ENCODE measurements around the gene COLEC11. TPM values are rescaled to one million over a fixed set of nuclear protein-coding genes. Genes with fewer than 3 reads are reported as not detected.

The COLEC11 gene
- total RNA-seq, 1 donor from 2014 or later: 3.1 TPM

DNA sequence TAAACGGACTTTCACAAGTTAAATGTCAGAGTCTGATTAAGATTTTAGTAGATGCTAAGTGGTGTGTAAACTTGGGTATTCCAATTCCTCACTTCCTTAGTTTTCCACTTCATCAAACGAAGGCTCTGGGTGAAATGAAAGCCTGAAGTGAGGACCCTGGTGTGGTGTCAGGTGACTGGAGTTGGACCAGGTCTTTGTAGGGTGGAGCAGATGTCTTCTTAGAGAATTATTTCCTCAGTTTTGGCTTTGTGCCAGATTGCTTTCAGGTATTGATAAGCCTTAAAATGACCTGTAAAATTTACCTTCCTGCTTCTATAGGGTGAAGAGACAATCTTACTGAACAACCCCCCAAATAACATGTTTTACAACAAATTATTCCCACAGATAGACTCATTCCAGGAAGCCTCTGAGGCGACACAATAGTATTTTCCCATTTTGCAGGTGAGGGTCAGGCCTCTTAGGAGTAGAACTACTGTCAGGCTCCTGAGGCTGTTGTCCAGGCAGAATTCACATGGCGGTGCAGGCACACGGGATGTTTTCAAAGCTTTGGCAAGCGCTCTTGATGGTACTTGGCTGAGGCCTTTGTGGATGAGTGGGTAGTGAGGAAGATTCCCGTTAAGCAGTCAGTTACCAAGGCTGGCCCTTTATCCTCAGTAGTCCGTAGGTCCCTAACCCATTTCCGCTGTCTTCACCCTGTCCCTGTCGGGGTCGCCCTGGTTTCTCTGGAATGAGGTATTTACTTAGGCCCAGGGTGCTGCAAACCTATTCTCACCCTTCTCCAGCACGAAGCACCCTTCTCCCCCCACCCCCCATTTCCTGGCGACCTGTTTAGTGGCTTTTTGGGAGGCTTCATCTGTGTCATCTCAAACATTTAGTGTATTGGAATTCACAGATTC, 13.3 kb upstream of the COLEC11 start:
- no peak for DNase-seq (ENCODE audit: low spot score)
- intact Hi-C loops (cut with DNase I): no loop called here

DNA sequence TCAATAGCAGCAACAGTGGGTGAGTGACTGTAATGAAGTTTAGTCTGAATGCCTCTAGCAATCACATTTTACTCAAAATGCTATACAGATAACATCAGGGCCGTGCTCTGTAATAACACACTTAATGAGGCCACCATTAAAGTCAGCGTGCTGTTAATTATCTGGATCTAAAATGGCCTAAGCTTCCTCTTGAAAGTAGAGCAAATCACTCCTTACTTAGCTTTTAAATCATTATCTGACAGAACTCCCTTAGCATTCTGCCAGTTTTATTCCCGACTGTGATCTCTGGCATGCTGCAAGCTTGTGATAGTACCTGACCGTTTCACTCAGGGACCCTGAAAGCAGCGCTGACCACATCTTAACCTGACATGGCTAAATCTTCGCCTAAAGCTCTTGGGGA, 10.8 kb upstream of the COLEC11 start:
- intact Hi-C loops (cut with DNase I): no loop called here
- DNase-seq (ENCODE audit: low spot score): no peak

DNA sequence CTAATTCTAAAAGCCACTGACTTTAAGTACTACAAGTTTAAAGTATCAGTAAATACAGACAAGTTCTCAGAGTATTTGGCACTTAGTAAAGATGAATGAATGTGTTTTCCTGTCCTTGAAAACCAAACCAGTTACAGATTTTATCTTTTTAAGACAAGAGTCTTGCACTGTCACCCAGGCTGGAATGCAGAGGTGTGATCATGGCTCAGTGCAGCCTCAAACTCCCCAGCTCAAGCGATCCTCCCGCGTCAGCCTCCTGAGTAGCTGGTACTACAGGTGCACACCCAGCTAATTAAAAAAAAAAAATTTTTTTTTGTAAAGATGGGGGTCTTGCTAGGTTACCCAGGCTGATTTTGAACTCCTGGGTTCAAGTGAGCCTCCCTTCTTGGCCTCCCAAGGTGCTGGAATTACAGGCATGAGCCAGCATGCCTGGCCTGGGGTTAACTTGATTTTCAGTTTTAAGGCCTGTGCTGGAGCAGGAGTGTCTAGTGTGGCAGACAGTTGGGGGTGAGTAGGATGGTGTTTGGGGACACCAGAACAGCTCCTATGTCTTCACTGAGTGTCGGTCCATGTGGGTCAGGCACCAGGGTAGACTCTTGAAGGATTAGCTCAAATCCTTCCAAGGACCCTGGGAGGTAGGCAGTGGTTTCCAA, 10.2 kb upstream of the COLEC11 start:
- DNase-seq (ENCODE audit: low spot score): no peak
- intact Hi-C loops (cut with DNase I): loop anchor here (1.0 kb wide), 1 partner anchor 67 kb away; no protein-coding TSS in a partner anchor

DNA sequence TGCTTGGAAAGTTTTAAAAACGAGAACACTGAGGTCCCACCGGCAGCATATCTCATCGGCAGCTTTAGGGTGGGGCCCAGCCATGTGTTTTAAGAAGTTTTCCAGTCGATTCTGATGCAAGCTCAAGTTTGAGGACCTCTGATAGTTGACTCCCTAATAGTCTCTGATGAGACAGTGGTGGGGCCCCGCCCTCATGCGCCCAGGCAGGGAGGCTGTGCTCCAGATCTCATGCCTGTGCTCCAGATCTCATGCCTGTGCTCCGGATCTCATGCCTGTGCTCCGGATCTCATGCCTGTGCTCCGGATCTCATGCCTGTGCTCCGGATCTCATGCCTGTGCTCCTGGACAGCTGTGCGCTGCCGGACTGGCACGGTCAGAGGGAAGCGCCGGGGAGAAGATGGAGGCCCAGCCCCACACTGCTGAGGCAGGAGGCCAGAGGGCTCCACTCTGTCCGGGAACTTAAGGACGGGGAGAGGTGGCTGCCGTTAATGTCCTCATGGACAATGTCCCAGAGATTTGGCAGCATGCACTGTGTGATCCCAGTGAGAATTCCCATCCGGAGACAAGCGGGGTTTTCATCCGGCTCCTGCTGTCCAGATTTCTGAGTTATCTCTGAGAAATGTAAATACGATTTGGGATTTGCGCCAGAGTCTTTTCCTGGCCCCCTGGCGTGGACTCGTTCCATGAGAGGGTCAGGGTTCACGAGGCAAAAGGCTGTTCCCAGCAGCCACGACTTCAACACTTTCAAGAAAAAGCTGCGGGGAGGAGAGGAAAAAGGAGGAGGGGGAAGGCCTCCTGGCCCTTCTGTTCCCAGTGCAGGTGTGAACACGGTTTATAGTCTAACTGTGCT, 9.4 kb upstream of the COLEC11 start:
- no peak for DNase-seq (ENCODE audit: low spot score)
- intact Hi-C loops (cut with DNase I): loop anchor here (1.0 kb wide), 1 partner anchor 66 kb away; no protein-coding TSS in a partner anchor

DNA sequence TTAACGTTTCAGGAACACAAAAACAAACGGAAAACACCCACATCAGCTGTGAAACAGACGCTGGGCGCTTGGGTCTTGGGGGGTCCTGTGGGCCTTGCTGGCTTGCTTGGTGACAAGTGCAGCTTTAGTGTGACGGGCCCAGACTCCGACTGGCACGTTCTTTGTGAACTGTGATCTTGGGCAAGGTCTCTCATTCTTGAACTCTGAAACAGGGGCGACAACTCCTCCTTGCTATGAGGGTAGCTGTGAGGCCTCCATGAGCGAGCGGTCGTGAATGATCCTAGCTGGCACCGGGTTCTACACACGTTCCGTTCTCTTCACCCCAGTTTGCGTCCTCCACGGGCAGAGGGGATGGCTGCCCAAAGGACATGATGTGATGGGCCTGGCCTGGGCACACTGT, 8.7 kb upstream of the COLEC11 start:
- intact Hi-C loops (cut with DNase I): no loop called here

DNA sequence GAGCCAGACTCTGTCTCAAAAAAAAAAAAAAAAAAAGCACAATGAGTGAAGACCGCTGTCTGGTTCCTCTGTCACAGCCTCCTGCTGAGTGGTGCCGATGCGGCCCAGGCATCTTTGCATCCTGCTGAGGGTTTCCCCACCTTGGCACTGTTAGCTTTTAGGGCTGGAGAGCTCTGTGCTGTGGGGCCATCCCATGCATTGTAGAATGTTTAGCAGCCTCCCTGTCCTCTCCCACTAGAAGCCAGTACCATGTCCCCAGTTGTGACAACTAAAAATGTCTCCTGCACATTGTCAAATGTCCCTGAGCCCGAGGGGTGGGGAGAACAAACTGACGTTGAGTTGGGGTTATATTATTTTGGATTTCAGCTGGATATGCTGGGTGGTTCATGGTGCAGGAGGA, 7.9 kb upstream of the COLEC11 start:
- DNase-seq (ENCODE audit: low spot score): no peak
- intact Hi-C loops (cut with DNase I): no loop called here

More for the DNA sequence above, 8.7 kb upstream of the COLEC11 start:
- DNase-seq (ENCODE audit: low spot score): no peak

DNA sequence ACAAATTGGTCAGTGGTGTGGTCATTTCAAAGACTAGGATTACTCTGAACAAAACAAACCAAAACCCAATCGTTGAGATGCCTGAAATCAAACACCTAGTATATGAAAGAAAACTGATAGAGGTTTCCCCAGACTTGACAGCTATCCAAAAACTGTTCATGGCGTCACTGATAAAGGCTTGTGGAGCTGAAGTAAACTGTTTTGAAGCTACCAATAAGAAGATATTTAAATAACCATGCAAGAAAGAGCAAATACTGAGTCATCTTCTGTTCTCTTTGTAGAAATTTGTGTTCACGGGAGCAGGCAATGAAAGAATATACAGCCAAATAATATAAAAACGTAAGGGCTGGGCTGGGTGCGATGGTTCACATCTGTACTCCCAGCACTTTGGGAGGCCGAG, 7.5 kb upstream of the COLEC11 start:
- DNase-seq (ENCODE audit: low spot score): no peak
- intact Hi-C loops (cut with DNase I): no loop called here

DNA sequence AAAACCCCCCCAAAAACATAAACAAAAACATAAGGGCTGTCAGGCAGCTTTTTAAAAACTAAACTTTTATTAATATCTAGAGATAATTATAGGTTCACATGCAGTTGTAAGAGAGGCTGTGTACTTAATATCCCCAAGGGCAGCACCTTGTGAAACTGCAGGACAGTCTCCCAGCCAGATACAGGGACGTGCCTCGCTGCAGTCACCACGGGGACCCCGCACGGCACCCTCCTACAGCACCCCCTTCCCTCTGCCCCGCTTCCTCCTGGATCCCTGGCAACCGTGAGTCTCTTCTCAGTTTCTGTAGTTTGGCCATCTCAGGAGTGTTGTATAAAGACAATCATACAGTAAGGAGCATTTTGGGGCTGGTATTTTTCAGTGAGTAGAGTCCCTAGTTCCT, 6.8 kb upstream of the COLEC11 start:
- intact Hi-C loops (cut with DNase I): no loop called here
- no peak for DNase-seq (ENCODE audit: low spot score)

DNA sequence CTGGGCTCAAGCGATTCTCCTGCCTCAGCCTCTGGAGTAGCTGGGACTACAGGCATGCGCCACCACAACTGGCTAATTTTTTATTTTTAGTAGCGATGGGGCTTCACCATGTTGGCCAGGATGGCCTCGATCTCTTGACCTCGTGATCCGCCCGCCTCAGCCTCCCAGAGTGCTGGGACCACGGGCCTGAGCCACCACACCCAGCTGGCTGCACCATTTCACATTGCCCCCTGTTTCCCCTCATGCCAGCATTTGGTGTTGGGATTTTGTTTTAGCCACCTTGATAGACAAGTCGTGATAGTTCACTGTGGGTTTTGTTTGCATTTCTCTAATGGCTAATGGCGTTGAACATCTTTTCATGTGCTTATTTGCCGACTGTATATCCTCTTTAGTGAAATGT, 5.8 kb upstream of the COLEC11 start:
- DNase-seq (ENCODE audit: low spot score): no peak
- intact Hi-C loops (cut with DNase I): no loop called here

DNA sequence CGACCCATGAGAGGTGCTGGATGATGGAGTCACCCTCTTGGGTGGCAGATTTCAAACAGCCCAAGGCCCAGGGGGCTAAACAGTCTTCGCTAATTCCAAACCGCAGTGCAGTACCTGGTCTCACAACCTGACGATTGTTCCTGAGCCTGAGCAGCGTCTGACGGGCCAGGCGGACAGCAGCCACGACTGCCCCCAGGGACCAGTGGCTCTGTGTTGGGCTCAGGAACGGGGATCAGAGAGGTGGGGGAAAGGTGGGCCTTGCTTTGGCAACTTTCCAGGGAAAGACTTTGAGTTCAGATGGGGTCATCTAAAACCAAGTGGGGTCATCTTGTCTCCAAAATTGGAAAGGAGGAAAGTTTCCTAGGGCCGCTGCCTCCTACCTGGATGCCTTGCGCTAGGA, 492 bp downstream of the COLEC11 start:
- no peak for DNase-seq (ENCODE audit: low spot score)
- intact Hi-C loops (cut with DNase I): no loop called here

DNA sequence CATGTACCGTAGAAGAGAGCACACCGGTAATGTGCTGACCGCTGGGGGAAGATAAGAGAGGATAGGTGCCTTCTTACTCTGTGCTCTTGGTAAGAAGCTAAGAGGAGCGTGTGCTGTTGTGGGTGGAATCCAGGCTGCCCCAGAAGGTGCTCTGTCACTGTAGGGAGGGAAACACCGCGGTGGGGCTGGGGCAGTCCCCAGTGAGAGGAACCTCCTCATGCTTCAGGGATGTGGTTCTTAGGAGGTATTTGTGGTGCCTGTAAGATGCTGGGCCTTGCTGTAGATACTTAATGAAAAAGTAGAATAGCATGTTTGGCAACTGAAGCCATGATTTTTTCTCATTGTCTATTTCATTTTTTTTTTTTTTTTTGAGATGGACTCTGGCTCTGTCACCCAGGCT, 1.1 kb downstream of the COLEC11 start:
- intact Hi-C loops (cut with DNase I): no loop called here

DNA sequence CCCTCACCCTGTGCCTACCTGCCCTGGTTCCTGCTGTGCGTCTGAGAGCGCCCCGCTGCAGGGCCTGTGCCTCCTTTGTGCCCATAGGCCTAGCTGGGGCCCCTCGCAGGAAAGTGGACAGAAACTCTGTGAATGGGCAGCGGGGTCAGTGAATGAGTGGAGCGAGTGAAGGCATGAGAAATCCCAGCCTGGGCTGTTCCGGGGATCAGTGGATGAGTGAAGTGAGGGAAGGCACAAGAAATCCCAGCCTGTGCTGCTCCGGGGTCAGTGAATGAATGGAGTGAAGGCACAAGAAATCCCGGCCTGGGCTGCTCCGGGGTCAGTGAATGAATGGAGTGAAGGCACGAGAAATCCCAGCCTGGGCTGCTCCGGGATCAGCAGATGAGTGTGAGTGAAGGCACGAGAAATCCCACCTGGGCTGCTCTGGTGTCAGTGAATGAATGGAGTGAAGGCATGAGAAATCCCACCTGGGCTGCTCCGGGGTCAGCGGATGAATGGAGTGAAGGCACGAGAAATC, 2.0 kb downstream of the COLEC11 start:
- intact Hi-C loops (cut with DNase I): no loop called here
- no peak for DNase-seq (ENCODE audit: low spot score)

More for the DNA sequence above, 1.1 kb downstream of the COLEC11 start:
- no peak for DNase-seq (ENCODE audit: low spot score)

DNA sequence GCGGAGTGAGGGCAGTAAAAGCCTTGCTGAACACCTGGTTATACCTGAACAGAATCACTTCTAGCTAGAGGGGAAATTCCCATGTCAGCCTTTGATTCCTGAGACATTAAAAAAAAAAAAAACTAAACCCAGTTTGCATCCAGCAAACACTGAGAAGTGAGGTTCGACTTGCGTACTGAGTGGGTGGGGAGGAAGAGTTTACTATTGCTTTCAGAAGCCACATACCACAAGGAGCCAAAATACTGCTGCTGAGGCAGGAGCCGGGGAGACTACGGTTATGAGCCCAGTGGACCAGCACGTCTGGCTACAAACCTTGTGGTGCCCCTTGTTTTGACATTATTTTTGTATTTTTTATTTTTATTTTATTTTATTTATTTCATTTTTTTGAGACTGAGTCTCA, 2.7 kb downstream of the COLEC11 start:
- intact Hi-C loops (cut with DNase I): no loop called here
- no peak for DNase-seq (ENCODE audit: low spot score)

DNA sequence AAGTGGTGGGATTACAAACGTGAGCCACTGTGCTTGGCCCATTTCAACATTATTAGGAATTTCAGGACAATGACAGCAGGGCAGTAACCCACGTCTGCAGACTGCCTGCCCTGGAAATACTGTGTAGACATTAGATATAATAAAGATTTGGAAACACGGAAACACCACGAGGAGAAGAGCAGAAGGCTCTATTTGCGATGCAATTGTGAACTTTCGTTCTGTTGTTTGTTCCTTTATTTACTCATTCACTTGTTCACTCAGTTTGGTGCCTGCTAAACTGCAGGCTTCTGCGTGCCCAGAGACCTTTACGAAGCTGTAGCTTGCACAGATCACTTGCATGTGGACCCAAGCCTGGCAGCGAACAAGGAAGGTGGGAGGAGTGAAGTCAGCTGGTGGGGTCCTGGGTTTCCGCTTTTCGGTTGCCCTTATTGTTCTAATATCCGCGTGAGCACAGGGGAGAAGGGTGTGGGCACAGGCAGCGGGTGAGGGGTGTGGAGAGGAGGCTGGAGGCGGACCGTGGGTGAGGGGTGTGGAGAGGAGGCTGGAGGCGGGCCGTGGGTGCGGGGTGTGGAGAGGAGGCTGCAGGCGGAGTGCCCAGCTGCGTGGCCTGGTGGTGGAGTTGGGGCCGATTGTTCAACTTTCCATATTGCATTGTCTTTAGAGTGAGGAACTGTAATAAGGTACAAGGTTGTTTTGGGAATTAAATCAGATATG, 3.4 kb downstream of the COLEC11 start:
- intact Hi-C loops (cut with DNase I): no loop called here
- DNase-seq (ENCODE audit: low spot score): no peak

DNA sequence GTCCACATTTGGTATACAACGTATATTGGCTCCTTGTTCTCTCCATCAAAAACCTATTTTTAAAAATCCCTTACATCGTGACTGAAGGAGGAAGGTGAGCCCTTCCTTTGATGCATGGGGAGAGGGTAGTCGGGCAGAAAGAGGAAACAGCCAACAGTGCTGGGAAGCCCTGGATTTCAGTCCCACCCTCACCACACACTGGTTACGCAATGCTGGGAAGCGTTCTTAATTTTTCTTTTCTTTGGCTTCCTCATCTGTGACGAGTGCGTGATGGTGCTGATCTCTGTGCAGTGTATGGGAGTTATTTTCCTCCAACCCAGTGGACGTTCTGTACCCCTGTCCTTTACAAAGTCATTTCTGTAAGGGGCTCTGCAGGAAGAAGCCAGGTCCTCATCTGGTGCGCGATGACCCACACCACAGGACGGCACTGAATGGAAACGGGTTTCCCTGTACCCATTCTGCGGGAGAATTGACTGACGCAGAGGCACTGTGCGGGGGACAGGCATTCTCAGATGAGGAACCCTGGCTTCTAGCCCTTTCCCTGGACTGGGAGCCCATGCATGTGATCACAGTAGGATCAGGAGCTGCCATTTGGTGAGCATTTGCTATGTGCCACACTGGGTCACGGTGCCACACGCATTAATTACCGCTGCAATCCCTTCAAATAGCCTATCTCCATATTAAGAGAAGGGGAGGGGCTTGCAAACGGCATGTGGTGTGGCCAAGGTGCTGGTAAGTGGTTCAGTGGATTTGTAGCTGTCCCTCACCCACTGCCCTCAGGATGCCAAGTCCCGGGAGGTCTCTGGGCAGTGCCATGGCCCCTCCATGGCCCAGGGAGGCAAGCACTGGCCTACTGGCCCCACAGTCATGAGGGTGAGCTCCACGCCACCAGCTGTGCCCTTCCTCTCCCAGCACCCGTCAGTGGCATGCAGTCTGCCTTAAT, 4.3 kb downstream of the COLEC11 start:
- no peak for DNase-seq (ENCODE audit: low spot score)
- intact Hi-C loops (cut with DNase I): no loop called here

DNA sequence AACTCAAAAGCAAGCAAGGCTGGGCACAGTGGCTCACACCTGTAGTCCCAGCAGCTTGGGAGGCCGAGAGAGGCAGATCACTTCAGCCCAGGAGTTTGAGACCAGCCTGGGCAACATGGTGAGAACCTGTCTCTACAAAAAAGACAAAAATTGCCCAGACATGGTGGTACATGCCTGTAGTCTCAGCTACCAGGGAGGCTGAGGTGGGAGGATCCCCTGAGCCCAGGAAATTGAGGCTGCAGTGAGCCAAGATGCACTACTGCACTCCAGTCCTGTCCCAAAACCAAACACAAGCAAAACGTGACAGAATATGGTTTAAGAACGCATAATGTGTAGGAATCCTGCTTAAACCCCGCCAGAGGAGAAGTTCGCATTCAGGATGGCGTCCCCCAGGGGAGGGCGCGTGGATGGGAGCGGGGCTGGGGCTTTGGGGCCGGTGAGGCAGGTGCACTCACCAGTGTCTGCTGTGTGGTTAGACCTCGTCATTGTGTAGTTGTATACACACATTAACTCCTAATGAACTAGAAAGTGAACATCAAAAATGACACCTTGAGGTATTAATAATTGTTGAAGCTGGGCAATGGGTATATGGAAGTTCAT, 5.4 kb downstream of the COLEC11 start:
- intact Hi-C loops (cut with DNase I): no loop called here
- no peak for DNase-seq (ENCODE audit: low spot score)

DNA sequence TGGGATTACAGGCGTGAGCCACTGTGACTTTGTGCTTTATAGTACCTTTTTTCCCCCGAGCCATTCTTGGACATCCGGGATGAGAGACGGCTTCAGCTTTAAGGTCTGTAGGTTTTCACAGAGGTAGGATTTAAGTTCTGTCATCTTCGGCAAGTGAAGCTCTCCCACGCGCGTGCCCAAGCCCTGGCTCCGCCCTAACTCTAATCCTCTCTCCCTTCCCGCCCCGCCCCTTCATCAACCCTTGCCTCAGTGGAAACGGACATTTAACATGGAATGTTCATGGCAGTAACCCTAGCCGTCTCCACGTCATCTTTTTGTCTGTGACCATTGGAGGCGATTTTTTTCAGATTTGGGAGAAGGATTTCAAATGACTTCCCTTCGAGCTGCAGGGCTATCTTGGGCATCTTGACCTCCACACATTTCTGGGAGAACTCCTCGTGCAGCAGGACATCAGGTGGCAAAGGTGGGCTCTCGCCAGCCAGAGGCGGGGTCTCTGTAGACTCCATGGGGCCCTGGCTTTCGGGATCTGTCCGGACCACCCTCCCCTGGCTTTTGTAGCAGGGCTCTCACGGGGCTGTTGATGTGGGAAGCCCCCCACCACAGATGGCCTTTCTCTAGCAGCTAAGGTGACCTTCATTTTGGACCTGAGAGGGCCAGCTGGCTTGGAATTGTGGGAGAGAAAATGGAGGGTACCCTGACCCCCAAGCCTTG, 6.8 kb downstream of the COLEC11 start:
- intact Hi-C loops (cut with DNase I): no loop called here
- DNase-seq (ENCODE audit: low spot score): no peak

Measured in cardiac septum (tissue), 1 donor.